Measurements from ENCODE around the gene RASSF4.

RASSF4 gene

GRCh38 chr10:44937196-44938005, 22.2 kb upstream of the RASSF4 start:
- Histone ChIP-seq H3K36me3 (ENCODE audit: insufficient read depth, low read depth, low read length) (no peaks in the 10 kb centered on the region), H3K9ac (ENCODE audit: low read depth, low read length) (no peak overlapping the region), H3K27me3 (ENCODE audit: insufficient read depth, low read length) (no peaks in the 10 kb centered on the region; the same call in 1 of the 2 replicates), H3K4me3 (ENCODE audit: low read length) (no peak overlapping the region), H3K27ac (ENCODE audit: low read length) (no peak overlapping the region), H3K4me1 (ENCODE audit: insufficient read depth, low read length) (no peaks in the 10 kb centered on the region), H3K9me3 (ENCODE audit: insufficient read depth, low read depth, low read length) (no peaks in the 10 kb centered on the region)

- Histone ChIP-seq H3K36me3 (ENCODE audit: insufficient read depth, low read depth, low read length) (no peaks in the 10 kb centered on the region), H3K9me3 (ENCODE audit: insufficient read depth, low read depth, low read length) (peaks cover under 1% of the 10 kb centered on the region; the same call in 1 of the 2 replicates), H3K27me3 (ENCODE audit: insufficient read depth, low read length) (no peaks in the 10 kb centered on the region; the same call in 1 of the 2 replicates), H3K4me3 (ENCODE audit: low read length) (no peak overlapping the region), H3K9ac (ENCODE audit: low read depth, low read length) (no peak overlapping the region), H3K4me1 (ENCODE audit: insufficient read depth, low read length) (no peaks in the 10 kb centered on the region), H3K27ac (ENCODE audit: low read length) (no peak overlapping the region)
These were observed 20.6 kb upstream of the RASSF4 start for GRCh38 chr10:44938956-44939355.

GRCh38 chr10:44939691-44940401, 19.8 kb upstream of the RASSF4 start:
- H3K36me3 ChIP-seq (ENCODE audit: insufficient read depth, low read depth, low read length) = no peaks in the 10 kb centered on the region
- peaks cover 9% of the 10 kb centered on the region; the same call in 1 of the 2 replicates for H3K9me3 ChIP-seq (ENCODE audit: insufficient read depth, low read depth, low read length)
- H3K4me3 ChIP-seq (ENCODE audit: low read length) = no peak overlapping the region
- no peak overlapping the region for H3K9ac ChIP-seq (ENCODE audit: low read depth, low read length)
- H3K27ac ChIP-seq (ENCODE audit: low read length) = no peak overlapping the region
- no peaks in the 10 kb centered on the region for H3K27me3 ChIP-seq (ENCODE audit: insufficient read depth, low read length)
- H3K4me1 ChIP-seq (ENCODE audit: insufficient read depth, low read length) = no peaks in the 10 kb centered on the region

- Histone ChIP-seq H3K36me3 (ENCODE audit: insufficient read depth, low read depth, low read length) (no peaks in the 10 kb centered on the region), H3K9ac (ENCODE audit: low read depth, low read length) (no peak overlapping the region), H3K27ac (ENCODE audit: low read length) (no peak overlapping the region), H3K27me3 (ENCODE audit: insufficient read depth, low read length) (no peaks in the 10 kb centered on the region), H3K4me1 (ENCODE audit: insufficient read depth, low read length) (no peaks in the 10 kb centered on the region), H3K4me3 (ENCODE audit: low read length) (no peak overlapping the region), H3K9me3 (ENCODE audit: insufficient read depth, low read depth, low read length) (peaks cover 12% of the 10 kb centered on the region)
These were observed 15.2 kb upstream of the RASSF4 start for GRCh38 chr10:44944354-44944753.

- Histone ChIP-seq H3K36me3 (ENCODE audit: insufficient read depth, low read depth, low read length) (no peaks in the 10 kb centered on the region), H3K9ac (ENCODE audit: low read depth, low read length) (no peak overlapping the region), H3K4me1 (ENCODE audit: insufficient read depth, low read length) (no peaks in the 10 kb centered on the region), H3K4me3 (ENCODE audit: low read length) (no peak overlapping the region), H3K27ac (ENCODE audit: low read length) (no peak overlapping the region), H3K27me3 (ENCODE audit: insufficient read depth, low read length) (no peaks in the 10 kb centered on the region), H3K9me3 (ENCODE audit: insufficient read depth, low read depth, low read length) (peaks cover 12% of the 10 kb centered on the region)
These were observed 13.4 kb upstream of the RASSF4 start for GRCh38 chr10:44946205-44946604.

GRCh38 chr10:44947371-44948152, 12.0 kb upstream of the RASSF4 start:
- Histone ChIP-seq H3K27ac (ENCODE audit: low read length) (no peak overlapping the region), H3K4me3 (ENCODE audit: low read length) (no peak overlapping the region), H3K9ac (ENCODE audit: low read depth, low read length) (no peak overlapping the region)

GRCh38 chr10:44948642-44949041, 11.0 kb upstream of the RASSF4 start:
- Histone ChIP-seq H3K36me3 (ENCODE audit: insufficient read depth, low read depth, low read length) (no peaks in the 10 kb centered on the region), H3K27me3 (ENCODE audit: insufficient read depth, low read length) (no peaks in the 10 kb centered on the region), H3K9me3 (ENCODE audit: insufficient read depth, low read depth, low read length) (peaks cover 12% of the 10 kb centered on the region), H3K4me3 (ENCODE audit: low read length) (no peak overlapping the region), H3K9ac (ENCODE audit: low read depth, low read length) (no peak overlapping the region), H3K4me1 (ENCODE audit: insufficient read depth, low read length) (peaks cover 10% of the 10 kb centered on the region; the same call in 1 of the 2 replicates), H3K27ac (ENCODE audit: low read length) (no peak overlapping the region)

More at GRCh38 chr10:44947371-44948152, 12.0 kb upstream of the RASSF4 start:
- Histone ChIP-seq H3K36me3 (ENCODE audit: insufficient read depth, low read depth, low read length) (no peaks in the 10 kb centered on the region), H3K9me3 (ENCODE audit: insufficient read depth, low read depth, low read length) (peaks cover 12% of the 10 kb centered on the region), H3K4me1 (ENCODE audit: insufficient read depth, low read length) (peaks cover 3% of the 10 kb centered on the region; the same call in 1 of the 2 replicates), H3K27me3 (ENCODE audit: insufficient read depth, low read length) (no peaks in the 10 kb centered on the region)

- Histone ChIP-seq H3K9me3 (ENCODE audit: insufficient read depth, low read depth, low read length) (peaks cover 9% of the 10 kb centered on the region), H3K9ac (ENCODE audit: low read depth, low read length) (no peak overlapping the region), H3K27ac (ENCODE audit: low read length) (no peak overlapping the region), H3K27me3 (ENCODE audit: insufficient read depth, low read length) (no peaks in the 10 kb centered on the region), H3K4me3 (ENCODE audit: low read length) (no peak overlapping the region), H3K4me1 (ENCODE audit: insufficient read depth, low read length) (peaks cover 10% of the 10 kb centered on the region; the same call in 1 of the 2 replicates), H3K36me3 (ENCODE audit: insufficient read depth, low read depth, low read length) (no peaks in the 10 kb centered on the region)
These were observed 10.3 kb upstream of the RASSF4 start for GRCh38 chr10:44949127-44949802.

GRCh38 chr10:44949915-44950314, 9.7 kb upstream of the RASSF4 start:
- no peak overlapping the region for H3K9ac ChIP-seq (ENCODE audit: low read depth, low read length)
- H3K36me3 ChIP-seq (ENCODE audit: insufficient read depth, low read depth, low read length) = no peaks in the 10 kb centered on the region
- no peaks in the 10 kb centered on the region for H3K27me3 ChIP-seq (ENCODE audit: insufficient read depth, low read length)
- peaks cover 3% of the 10 kb centered on the region; the same call in 1 of the 2 replicates for H3K9me3 ChIP-seq (ENCODE audit: insufficient read depth, low read depth, low read length)
- no peak overlapping the region for H3K27ac ChIP-seq (ENCODE audit: low read length)
- peaks cover 10% of the 10 kb centered on the region; the same call in 1 of the 2 replicates for H3K4me1 ChIP-seq (ENCODE audit: insufficient read depth, low read length)
- no peak overlapping the region for H3K4me3 ChIP-seq (ENCODE audit: low read length)

GRCh38 chr10:44950326-44951225, 9.0 kb upstream of the RASSF4 start:
- Histone ChIP-seq H3K27me3 (ENCODE audit: insufficient read depth, low read length) (no peaks in the 10 kb centered on the region), H3K9ac (ENCODE audit: low read depth, low read length) (no peak overlapping the region), H3K36me3 (ENCODE audit: insufficient read depth, low read depth, low read length) (no peaks in the 10 kb centered on the region), H3K4me3 (ENCODE audit: low read length) (no peak overlapping the region), H3K9me3 (ENCODE audit: insufficient read depth, low read depth, low read length) (no peaks in the 10 kb centered on the region), H3K4me1 (ENCODE audit: insufficient read depth, low read length) (peaks cover 10% of the 10 kb centered on the region; the same call in 1 of the 2 replicates), H3K27ac (ENCODE audit: low read length) (no peak overlapping the region)
